H1 (cell line): ENCODE results near the gene CHAT. TPM values are rescaled to one million over a fixed set of nuclear protein-coding genes. Genes with fewer than 3 reads are reported as not detected.

Experiments
- CHD2 ChIP-seq: IDR thresholded peaks from 2 replicates; pipeline ENCODE4 v1.6.1; 2012; ENCODE audit warnings: low read length, improper control_type of control experiment
- polyA plus RNA-seq, 7 experiments: library from polyadenylated mRNA; depleted of rRNA in 3 of 7; stranded (reverse) in 5 of 7; unstranded in 2 of 7; fragments of >200 nt in 5 of 7; fragments of 200-250 nt in 2 of 7; gene quantifications; 1 replicate in 5 of 7; 2 replicates in 1 of 7; 4 replicates in 1 of 7; pipeline versions ENCODE4 v1.2.1 to v1.2.3, GENCODE V29; 2011 to 2013; ENCODE audit warnings: missing spikeins in 2 of 7, mixed read lengths in 2 of 7
- total RNA-seq: library from RNA; stranded (reverse); fragmentation: NEBNext Ultra II Directional; extraction: Animal tissue kit (Norgen Biotek cat#: 25700); gene quantifications from 2 replicates; pipeline ENCODE4 v1.2.1, GENCODE V29; 2021

Gene CHAT
- total and polyA plus RNA-seq, 2 of the 8 experiments (the other 6 are each of a cell fraction or from before 2014, with no cell fraction given) = not detected

GRCh38 chr10:49606981-49607535 is 6.8 kb upstream of the CHAT start (continued):
- TF ChIP-seq CHD2 = no peak
